OCI-LY7 (cell line): ENCODE results near the gene FAM13C. TPM values are rescaled to one million over a fixed set of nuclear protein-coding genes. Genes with fewer than 3 reads are reported as not detected.

Experiments
- BruUV-seq: library from RNA; stranded (reverse); fragments of 400-500 nt; replicated peaks from 2 replicates; lab custom pipeline; 2021; lab: Mats Ljungman, UMichigan
- CTCF ChIA-PET: fragments of 300-600 bp; sonication (Branson Sonifier 250); formaldehyde crosslinking; loops from one replicate; lab custom pipeline; 2022; ENCODE audit warnings: antibody characterized with exemption; ENCODE audit not compliant: unreplicated experiment; lab: Charles Lee
- POLR2A ChIA-PET: fragments of 300-600 bp; sonication (Branson Sonifier 250); formaldehyde crosslinking; loops from one replicate; lab custom pipeline; 2022; ENCODE audit warnings: antibody characterized with exemption; lab: Charles Lee
- DNase-seq: peaks from one replicate; pipeline ENCODE4 v3.0.0-alpha.2; 2015; ENCODE audit warnings: low spot score
- H2AFZ ChIP-seq: fragments of 200-600 bp; sonication (generic), shearing (Covaris generic); 2 replicates; pipeline ENCODE4 v1.6.1; 2014; ENCODE audit warnings: mild to moderate bottlenecking, antibody characterized with exemption, low read length, moderate library complexity
- H3K27ac ChIP-seq: fragments of 200-600 bp; sonication (generic); 2 replicates; pipeline ENCODE4 v1.5.1; 2014; ENCODE audit warnings: mixed run types, low read depth, mild to moderate bottlenecking, moderate library complexity, low read length, inconsistent platforms; ENCODE audit not compliant: poor library complexity, severe bottlenecking
- H3K36me3 ChIP-seq: fragments of 200-600 bp; sonication (generic); 2 replicates; pipeline ENCODE4 v1.6.1; 2014; ENCODE audit warnings: mild to moderate bottlenecking, antibody characterized with exemption, low read length, moderate library complexity, mixed read lengths; ENCODE audit not compliant: insufficient read depth
- H3K4me1 ChIP-seq: fragments of 200-600 bp; sonication (generic); 2 replicates; pipeline ENCODE4 v1.5.1; 2014; ENCODE audit warnings: mild to moderate bottlenecking, low read length; ENCODE audit not compliant: insufficient read depth, poor library complexity, severe bottlenecking
- H3K4me2 ChIP-seq: fragments of 200-600 bp; sonication (generic); 2 replicates; pipeline ENCODE4 v1.6.1; 2014; ENCODE audit warnings: mild to moderate bottlenecking, low read length
- H3K4me3 ChIP-seq: fragments of 200-600 bp; sonication (generic); 2 replicates; pipeline ENCODE4 v1.5.1; 2014; ENCODE audit warnings: mild to moderate bottlenecking, low read depth, low read length; ENCODE audit not compliant: poor library complexity, severe bottlenecking
- H3K79me2 ChIP-seq: fragments of 200-600 bp; sonication (generic); 2 replicates; pipeline ENCODE4 v1.6.1; 2016; ENCODE audit warnings: low read depth, mild to moderate bottlenecking, low read length, moderate library complexity, mixed read lengths; ENCODE audit not compliant: insufficient read depth
- H3K9me2 ChIP-seq: fragments of 200-600 bp; sonication (generic); 2 replicates; pipeline ENCODE4 v1.6.1; 2016; ENCODE audit warnings: mild to moderate bottlenecking, low read length, mixed read lengths; ENCODE audit not compliant: insufficient read depth
- H3K9me3 ChIP-seq: fragments of 200-600 bp; sonication (generic); 2 replicates; pipeline ENCODE4 v1.6.1; 2014; ENCODE audit warnings: mild to moderate bottlenecking, mixed run types, low read length, mixed read lengths
- H4K20me1 ChIP-seq: fragments of 200-600 bp; sonication (generic); 2 replicates; pipeline ENCODE4 v1.6.1; 2014; ENCODE audit warnings: mild to moderate bottlenecking, antibody characterized with exemption, low read length, moderate library complexity, mixed read lengths; ENCODE audit not compliant: insufficient read depth
- CTCF ChIP-seq: fragments of 200-600 bp; sonication (generic); conservative IDR thresholded peaks from 2 replicates; pipeline ENCODE4 v1.5.1; 2014; ENCODE audit warnings: mild to moderate bottlenecking, antibody characterized with exemption, low read length, moderate library complexity, mixed read lengths
- EZH2phosphoT487 ChIP-seq: fragments of 200-600 bp; sonication (generic); IDR thresholded peaks from 2 replicates; pipeline ENCODE4 v1.6.1; 2018; ENCODE audit warnings: low read depth, borderline replicate concordance, mild to moderate bottlenecking, mixed run types, antibody characterized with exemption, low read length, moderate library complexity, mixed read lengths
- intact Hi-C: fragments of 100-400 bp; cut with micrococcal nuclease; formaldehyde crosslinking; loops from one replicate; pipeline ENCODE4 v1.10.0; 2022; ENCODE audit not compliant: unreplicated experiment
- total RNA-seq, 2 experiments: library from RNA; depleted of rRNA in 1 of 2; stranded (reverse); fragments of >200 nt in 1 of 2; shearing (Covaris generic) in 1 of 2; gene quantifications; 2 replicates each; pipeline ENCODE4 v1.2.3, GENCODE V29; 2014 to 2022

Gene FAM13C
- total RNA-seq, 2 experiments from 2014 or later, result not detected

GRCh38 chr10:59290448-59290847 lies 71.9 kb downstream of the FAM13C start:
- no peak overlapping the region for H3K4me2 ChIP-seq
- peak; percentile 4 for DNase-seq
- ChIA-PET CTCF (no interaction called here), POLR2A (no interaction called here)
- no peaks in the 10 kb centered on the region for H3K36me3 ChIP-seq
- H3K4me3 ChIP-seq, result no peak overlapping the region
- TF ChIP-seq EZH2phosphoT487 (no peak), CTCF (peak; percentile 67)
- intact Hi-C loops, result no loop called here
- no peaks in the 10 kb centered on the region for H3K79me2 ChIP-seq
- no peak overlapping the region for H3K27ac ChIP-seq
- H3K4me1 ChIP-seq, result no peaks in the 10 kb centered on the region
- no peaks in the 10 kb centered on the region for H3K9me2 ChIP-seq
- no TSS peak for BruUV-seq
- no peaks in the 10 kb centered on the region for H4K20me1 ChIP-seq
- H2AFZ ChIP-seq, result no peak overlapping the region
- no peaks in the 10 kb centered on the region for H3K9me3 ChIP-seq

GRCh38 chr10:59289853-59290252 lies 72.5 kb downstream of the FAM13C start:
- DNase-seq, result no peak
- Histone ChIP-seq H3K4me2 (no peak overlapping the region), H3K27ac (no peak overlapping the region), H3K9me3 (no peaks in the 10 kb centered on the region), H4K20me1 (no peaks in the 10 kb centered on the region), H3K79me2 (no peaks in the 10 kb centered on the region), H3K4me3 (no peak overlapping the region), H3K9me2 (no peaks in the 10 kb centered on the region), H3K4me1 (no peaks in the 10 kb centered on the region), H2AFZ (no peak overlapping the region), H3K36me3 (no peaks in the 10 kb centered on the region)
- TF ChIP-seq CTCF (no peak), EZH2phosphoT487 (no peak)
- intact Hi-C loops, result no loop called here
- ChIA-PET POLR2A (interaction anchor here (0.5 kb wide), 1 partner anchor 108 kb away, joined by 3 read pairs; no protein-coding TSS in a partner anchor), CTCF (no interaction called here)
- no TSS peak for BruUV-seq

GRCh38 chr10:59287587-59288255 lies 74.6 kb downstream of the FAM13C start:
- Histone ChIP-seq H3K36me3 (no peaks in the 10 kb centered on the region), H2AFZ (no peak overlapping the region), H3K27ac (no peak overlapping the region), H4K20me1 (no peaks in the 10 kb centered on the region), H3K4me3 (no peak overlapping the region), H3K4me2 (no peak overlapping the region), H3K79me2 (no peaks in the 10 kb centered on the region), H3K9me3 (no peaks in the 10 kb centered on the region), H3K9me2 (no peaks in the 10 kb centered on the region), H3K4me1 (no peaks in the 10 kb centered on the region)
- ChIA-PET CTCF (no interaction called here), POLR2A (interaction anchor here (0.7 to 1.0 kb wide), 5 partner anchors 70 to 1858 kb away, joined by 3 to 6 read pairs (median 4); no protein-coding TSS in a partner anchor)
- no TSS peak for BruUV-seq
- TF ChIP-seq CTCF (no peak), EZH2phosphoT487 (no peak)
- intact Hi-C loops, result no loop called here
- no peak for DNase-seq
